Muscle of arm (tissue), 12 donors: ENCODE results near the gene ADRB1. TPM values are rescaled to one million over a fixed set of nuclear protein-coding genes. Genes with fewer than 3 reads are reported as not detected.

Experiments
- DNase-seq: peaks from one replicate; pipeline ENCODE4 v3.0.0-alpha.2; 2013
- polyA plus RNA-seq, 12 donors: library from polyadenylated mRNA; unstranded; fragments of 120-200 nt; gene quantifications; one replicate each; pipeline ENCODE4 v1.2.1, GENCODE V29; 2013; ENCODE audit not compliant: insufficient read length in 12 of 12

ADRB1 gene
- polyA plus RNA-seq, 12 donors = 0.08 to 0.61 (median 0.17) TPM; not detected in 5

- no peak for DNase-seq
These were observed 8.6 kb downstream of the ADRB1 start for GRCh38 chr10:114052255-114052654.

- no peak for DNase-seq
These were observed 10.3 kb downstream of the ADRB1 start for GRCh38 chr10:114053946-114054345.

- no peak for DNase-seq
These were observed 14.2 kb downstream of the ADRB1 start for GRCh38 chr10:114057855-114058254.

GRCh38 chr10:114058297-114058696 is 14.6 kb downstream of the ADRB1 start:
- DNase-seq = no peak

- no peak for DNase-seq
These were observed 15.9 kb downstream of the ADRB1 start for GRCh38 chr10:114059561-114059960.

- no peak for DNase-seq
These were observed 16.8 kb downstream of the ADRB1 start for GRCh38 chr10:114060456-114060855.

GRCh38 chr10:114061148-114061547 is 17.5 kb downstream of the ADRB1 start:
- DNase-seq = no peak

GRCh38 chr10:114061789-114062188 is 18.1 kb downstream of the ADRB1 start:
- DNase-seq = no peak

- DNase-seq = no peak
These were observed 20.7 kb downstream of the ADRB1 start for GRCh38 chr10:114064151-114065048.

GRCh38 chr10:114065049-114065435 is 21.4 kb downstream of the ADRB1 start:
- no peak for DNase-seq

- no peak for DNase-seq
These were observed 24.5 kb downstream of the ADRB1 start for GRCh38 chr10:114068054-114068707.

- no peak for DNase-seq
These were observed 27.0 kb downstream of the ADRB1 start for GRCh38 chr10:114070710-114071109.

- no peak for DNase-seq
These were observed 27.5 kb downstream of the ADRB1 start for GRCh38 chr10:114071178-114071577.

- no peak for DNase-seq
These were observed 29.9 kb downstream of the ADRB1 start for GRCh38 chr10:114073395-114074186.

- DNase-seq = no peak
These were observed 31.4 kb downstream of the ADRB1 start for GRCh38 chr10:114075093-114075492.

- no peak for DNase-seq
These were observed 33.7 kb downstream of the ADRB1 start for GRCh38 chr10:114077347-114077746.

GRCh38 chr10:114077815-114078219 is 34.2 kb downstream of the ADRB1 start:
- DNase-seq = no peak

- DNase-seq = no peak
These were observed 34.7 kb downstream of the ADRB1 start for GRCh38 chr10:114078346-114078745.

GRCh38 chr10:114079421-114079820 is 35.8 kb downstream of the ADRB1 start:
- DNase-seq = no peak

- DNase-seq = no peak
These were observed 38.4 kb downstream of the ADRB1 start for GRCh38 chr10:114081911-114082583.

- no peak for DNase-seq
These were observed 39.4 kb downstream of the ADRB1 start for GRCh38 chr10:114083040-114083439.

- no peak for DNase-seq
These were observed 40.5 kb downstream of the ADRB1 start for GRCh38 chr10:114084215-114084614.
